Memory B cell (primary cell): ENCODE results near the gene DLGAP4.
A peak's percentile ranks its signal among the peaks of the same experiment; 100 is the strongest.
"Not testable (repeated sequence)": the region's sequence is repeated elsewhere in the genome, so short reads cannot be mapped to it uniquely, and the experiment has no call there.

Source experiments
- ATAC-seq: fragments of 150-1000 bp; cut with Tn5 transposase; 2 replicates; pipeline ENCODE4 v1.10.0; 2021; ENCODE audit warnings: low read depth, mild to moderate bottlenecking, moderate library complexity
- DNase-seq, 2 donors: peaks; one replicate each; pipeline ENCODE4 v3.0.0; 2022; ENCODE audit warnings: low spot score in 2 of 2
- H3K27ac Mint-ChIP-seq: one replicate; pipeline ENCODE4 v1.8.0; 2022; ENCODE audit warnings: mild to moderate bottlenecking, moderate library complexity, mixed read lengths
- H3K27me3 Mint-ChIP-seq: one replicate; pipeline ENCODE4 v1.8.0; 2022; ENCODE audit warnings: mixed read lengths
- H3K36me3 Mint-ChIP-seq: one replicate; pipeline ENCODE4 v1.8.0; 2022; ENCODE audit warnings: mild to moderate bottlenecking, mixed read lengths
- H3K4me1 Mint-ChIP-seq: one replicate; pipeline ENCODE4 v1.8.0; 2022; ENCODE audit warnings: mixed read lengths
- H3K4me3 Mint-ChIP-seq: one replicate; pipeline ENCODE4 v1.8.0; 2022; ENCODE audit warnings: mild to moderate bottlenecking, moderate library complexity, mixed read lengths
- H3K9me3 Mint-ChIP-seq: one replicate; pipeline ENCODE4 v1.8.0; 2022; ENCODE audit warnings: mixed read lengths

DLGAP4 gene

DNA sequence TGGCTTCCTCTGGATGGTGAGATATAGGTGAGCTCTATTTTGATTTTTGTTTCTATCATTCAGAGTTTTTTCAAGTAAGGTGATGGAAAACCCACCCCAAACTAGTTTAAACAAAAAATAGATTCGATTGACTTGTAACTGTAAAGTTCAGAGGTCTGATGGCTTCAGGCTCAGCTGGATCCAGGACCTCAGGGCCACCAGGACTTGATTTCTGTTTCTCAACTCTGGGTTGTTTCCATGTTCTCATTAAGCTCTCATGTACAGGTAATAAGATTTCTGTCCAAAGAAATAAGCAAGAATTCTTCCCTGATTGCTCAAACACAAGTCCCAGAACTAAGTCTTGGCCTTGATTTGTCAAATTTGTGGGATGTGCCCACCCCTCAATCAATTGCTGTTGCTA, 67.0 kb downstream of the DLGAP4 start:
- DNase-seq (no peak), ATAC-seq (no peak)
- Mint-ChIP-seq H3K36me3 (no peaks in the 10 kb centered on the region), H3K4me1 (no peaks in the 10 kb centered on the region), H3K4me3 (no peak overlapping the region), H3K9me3 (no peaks in the 10 kb centered on the region), H3K27me3 (peaks cover 7% of the 10 kb centered on the region), H3K27ac (no peak overlapping the region)

DNA sequence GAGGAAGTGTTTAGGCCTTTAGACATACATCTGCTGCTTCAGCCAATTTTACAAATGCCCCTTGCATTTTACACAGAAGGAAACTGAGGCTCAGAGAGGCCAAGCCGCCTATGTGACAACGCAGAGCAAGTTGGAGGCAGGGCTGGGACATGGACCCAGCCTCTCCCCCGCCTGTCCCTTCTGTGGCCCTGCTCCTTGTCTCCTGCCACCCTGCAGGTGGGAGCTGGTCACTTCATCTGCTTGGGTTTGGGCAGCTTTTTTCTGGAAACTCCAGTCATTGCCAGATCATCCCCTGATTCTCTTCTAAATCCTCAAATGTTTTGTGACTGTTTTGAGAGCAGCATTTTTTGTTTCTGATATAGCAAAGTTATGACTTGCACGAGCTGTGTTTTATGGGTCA, 68.9 kb downstream of the DLGAP4 start:
- Mint-ChIP-seq H3K9me3 (no peaks in the 10 kb centered on the region), H3K27ac (no peak overlapping the region), H3K4me1 (no peaks in the 10 kb centered on the region), H3K36me3 (no peaks in the 10 kb centered on the region), H3K4me3 (no peak overlapping the region), H3K27me3 (peaks cover 19% of the 10 kb centered on the region)
- no peak for DNase-seq
- ATAC-seq: no peak

DNA sequence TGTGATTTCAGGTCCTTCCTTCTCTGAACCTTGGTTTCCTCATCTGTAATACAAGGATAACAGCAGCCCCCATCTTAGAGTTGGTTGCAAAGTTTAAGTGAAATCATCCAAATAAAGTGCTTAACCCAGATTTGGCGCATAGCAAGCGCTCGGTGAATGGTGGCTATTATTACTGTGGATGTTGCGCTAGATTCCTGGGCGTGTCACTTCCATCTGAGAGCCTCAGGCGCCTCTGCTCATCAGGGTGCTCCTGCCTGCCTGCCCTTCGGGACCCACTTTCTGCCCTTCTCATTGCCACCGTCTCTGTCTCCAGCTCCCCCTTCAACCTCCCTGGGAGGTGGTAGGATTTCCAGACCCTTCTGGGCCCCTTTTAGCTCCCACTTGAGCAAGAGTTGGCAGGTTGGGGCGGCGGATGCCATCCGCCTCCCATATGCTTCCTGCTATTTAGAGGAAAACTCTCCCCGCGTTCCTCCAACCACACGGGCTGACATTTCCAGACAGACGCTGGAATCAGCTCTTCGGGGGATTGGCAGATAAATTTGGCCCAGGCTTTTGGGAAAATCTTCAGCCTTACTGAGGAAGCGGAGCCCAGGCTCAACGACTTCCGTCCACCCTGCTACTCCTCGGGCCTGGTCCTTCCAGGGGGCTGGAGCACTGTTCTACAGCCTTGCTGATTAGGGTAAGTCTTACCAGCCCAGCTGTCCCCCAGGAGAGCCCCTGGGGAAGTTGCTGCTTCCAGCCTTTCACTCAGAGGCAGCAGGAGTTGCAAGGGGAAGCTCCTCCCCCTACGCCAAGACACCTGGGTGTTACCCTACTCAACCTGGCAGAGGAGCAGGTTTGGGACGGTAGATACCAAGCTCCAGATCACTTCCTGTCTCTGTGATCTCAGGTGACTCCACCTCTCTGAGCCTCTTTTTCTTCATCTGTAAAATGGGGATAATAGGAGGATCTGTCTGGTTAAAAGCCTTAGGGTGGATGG, 71.5 kb downstream of the DLGAP4 start:
- no peak overlapping the region for H3K4me3 Mint-ChIP-seq
- H3K4me1 Mint-ChIP-seq: no peaks in the 10 kb centered on the region
- ATAC-seq: no peak
- DNase-seq: no peak
- H3K9me3 Mint-ChIP-seq: peaks cover 2% of the 10 kb centered on the region
- H3K36me3 Mint-ChIP-seq: peaks cover 2% of the 10 kb centered on the region
- H3K27ac Mint-ChIP-seq: no peak overlapping the region
- peaks cover 25% of the 10 kb centered on the region for H3K27me3 Mint-ChIP-seq

DNA sequence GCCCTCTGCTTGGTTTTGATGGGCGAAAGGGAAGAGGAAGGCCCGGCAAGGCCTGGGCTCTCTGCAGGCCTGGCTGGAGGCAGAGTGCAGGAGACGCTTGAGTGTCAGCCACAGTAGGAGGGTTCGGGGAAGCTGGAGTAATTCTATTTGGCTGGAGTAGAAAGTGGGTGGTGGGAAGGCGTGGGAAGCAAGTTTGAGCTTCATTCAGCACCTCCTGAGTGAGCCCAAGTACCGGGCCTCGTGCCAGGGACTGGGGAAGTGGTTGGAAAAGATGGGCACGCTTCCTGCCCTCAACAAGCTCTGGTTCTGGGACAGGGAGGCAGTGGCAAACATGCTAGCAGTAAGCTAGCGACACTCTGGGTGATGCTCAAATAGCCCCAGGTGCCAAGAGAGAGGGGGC, 72.5 kb downstream of the DLGAP4 start:
- Mint-ChIP-seq H3K4me1 (no peaks in the 10 kb centered on the region), H3K4me3 (no peak overlapping the region), H3K9me3 (peaks cover 2% of the 10 kb centered on the region), H3K27ac (no peak overlapping the region), H3K27me3 (peaks cover 28% of the 10 kb centered on the region), H3K36me3 (peaks cover 2% of the 10 kb centered on the region)
- ATAC-seq (no peak), DNase-seq (no peak)

DNA sequence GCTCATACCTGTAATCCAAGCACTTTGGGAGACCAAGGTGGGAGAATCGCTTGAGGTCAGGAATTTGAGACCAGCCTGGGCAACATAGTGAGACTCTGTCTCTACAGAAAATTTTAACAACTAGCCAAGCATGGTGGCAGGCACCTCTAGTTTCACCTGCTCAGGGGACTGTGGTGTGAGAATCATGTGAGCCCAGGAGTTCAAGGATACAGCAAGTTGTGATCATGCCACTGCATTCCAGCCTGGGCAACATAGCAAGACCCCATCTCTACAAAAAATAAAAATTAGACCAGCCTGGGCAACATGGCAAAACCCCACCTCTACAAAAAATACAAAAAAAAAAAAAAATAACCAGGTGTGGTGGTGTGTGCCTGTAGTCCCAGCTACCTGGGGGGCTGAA, 73.8 kb downstream of the DLGAP4 start:
- H3K9me3 Mint-ChIP-seq, DNase-seq, H3K27ac Mint-ChIP-seq, H3K4me3 Mint-ChIP-seq, H3K36me3 Mint-ChIP-seq, H3K4me1 Mint-ChIP-seq, ATAC-seq: not testable (repeated sequence)
- peaks cover 29% of the 10 kb centered on the region for H3K27me3 Mint-ChIP-seq

DNA sequence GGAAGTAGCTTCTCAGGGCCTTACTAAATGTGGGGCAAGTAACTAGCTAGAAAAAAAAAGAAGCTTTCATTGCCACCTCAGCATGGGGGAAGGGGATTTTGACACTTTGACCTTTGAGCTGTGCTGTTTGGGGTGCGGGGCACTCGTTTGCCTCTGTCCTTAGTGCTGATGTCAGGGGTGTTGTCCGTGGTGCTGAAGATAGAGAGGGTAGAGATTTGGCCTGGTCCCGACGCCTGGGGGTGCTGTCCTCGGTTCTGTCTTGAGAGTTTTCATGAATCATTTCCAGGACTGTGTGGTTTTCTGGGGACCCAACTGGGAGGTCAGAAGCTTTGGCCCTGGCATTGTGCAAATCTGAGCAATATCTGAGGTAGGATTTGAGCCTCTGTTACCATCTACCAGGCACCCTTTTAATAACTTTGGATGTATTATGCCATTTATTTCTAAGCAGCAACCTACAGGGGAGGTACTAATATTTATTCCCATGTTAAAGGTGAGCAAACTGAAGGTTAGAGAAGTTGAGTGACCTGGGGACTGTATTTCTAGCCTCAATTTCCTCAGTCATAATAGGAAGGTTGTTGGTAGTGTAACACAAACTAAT, 78.0 kb downstream of the DLGAP4 start:
- Mint-ChIP-seq H3K4me3 (no peak overlapping the region), H3K36me3 (peaks cover 2% of the 10 kb centered on the region), H3K4me1 (no peaks in the 10 kb centered on the region), H3K27me3 (peaks cover 30% of the 10 kb centered on the region), H3K9me3 (peaks cover 2% of the 10 kb centered on the region), H3K27ac (no peak overlapping the region)
- ATAC-seq: peak; percentile 54
- peak in 1 of 2 donors; percentile 27 for DNase-seq

DNA sequence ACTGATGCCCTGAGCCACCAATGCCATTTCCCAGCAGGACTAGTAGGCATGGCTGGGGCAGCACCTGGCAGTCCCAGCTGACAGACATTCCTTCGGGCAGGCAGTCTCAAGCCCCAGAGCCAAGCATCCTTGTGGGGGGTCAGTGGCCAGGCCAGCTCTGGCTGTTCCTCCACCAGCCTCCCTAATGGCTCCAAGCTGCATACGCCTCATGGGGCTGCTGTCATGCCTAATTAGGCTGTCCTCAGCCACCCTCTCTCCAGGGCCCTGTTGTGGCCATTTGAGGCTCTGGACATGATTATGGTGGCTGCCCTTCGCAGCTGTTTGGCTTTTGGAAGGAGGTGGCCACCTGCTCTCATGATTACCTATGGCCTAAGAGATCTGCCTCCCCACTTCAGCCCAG, 79.4 kb downstream of the DLGAP4 start:
- H3K9me3 Mint-ChIP-seq: no peaks in the 10 kb centered on the region
- ATAC-seq (no peak), DNase-seq (no peak)
- H3K27ac Mint-ChIP-seq: no peak overlapping the region
- no peaks in the 10 kb centered on the region for H3K36me3 Mint-ChIP-seq
- peaks cover 27% of the 10 kb centered on the region for H3K27me3 Mint-ChIP-seq
- no peaks in the 10 kb centered on the region for H3K4me1 Mint-ChIP-seq
- H3K4me3 Mint-ChIP-seq: no peak overlapping the region

DNA sequence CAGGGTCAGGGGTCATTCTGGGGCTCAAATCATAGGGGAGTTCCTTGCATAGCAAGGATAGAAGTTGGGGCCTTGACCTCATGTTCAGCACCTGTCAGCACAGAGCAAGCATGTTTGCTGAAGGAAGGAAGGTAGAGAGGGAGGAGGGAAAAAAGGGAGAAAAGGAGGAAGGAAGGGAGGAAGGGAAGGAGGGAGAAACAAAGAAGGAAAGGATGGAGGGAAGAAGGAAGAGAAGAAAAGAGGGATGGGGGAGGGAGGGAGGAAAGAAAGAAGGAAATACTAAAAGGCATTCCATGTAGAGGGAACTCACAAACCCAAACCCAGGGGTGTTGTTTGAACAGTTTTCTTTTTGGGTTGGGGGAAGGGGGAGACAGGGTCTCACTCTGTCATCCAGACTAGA, 80.1 kb downstream of the DLGAP4 start:
- Mint-ChIP-seq H3K36me3 (no peaks in the 10 kb centered on the region), H3K4me3 (no peak overlapping the region), H3K27ac (no peak overlapping the region), H3K4me1 (no peaks in the 10 kb centered on the region), H3K27me3 (peaks cover 25% of the 10 kb centered on the region), H3K9me3 (no peaks in the 10 kb centered on the region)
- ATAC-seq: no peak
- no peak for DNase-seq

DNA sequence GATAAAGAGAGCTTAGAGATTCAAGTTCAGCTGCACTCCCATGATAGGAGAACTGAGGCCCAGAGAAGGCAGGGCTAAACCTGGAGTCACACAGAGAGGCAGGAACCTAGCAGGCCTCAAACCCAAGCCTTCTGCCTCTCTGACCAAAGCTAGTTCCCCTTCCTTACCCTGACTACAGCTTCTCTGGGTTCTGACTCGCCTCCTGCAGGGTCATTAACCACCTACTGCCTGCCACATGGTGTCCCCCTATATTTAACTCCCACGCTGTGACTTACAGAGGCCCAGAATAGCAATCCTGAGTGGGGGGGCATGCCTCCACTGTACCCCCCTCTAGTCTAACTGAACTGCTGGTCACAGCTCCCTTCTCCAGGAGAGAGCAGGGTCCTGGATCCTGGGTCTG, 84.1 kb downstream of the DLGAP4 start:
- no peak overlapping the region for H3K27ac Mint-ChIP-seq
- DNase-seq: no peak
- H3K27me3 Mint-ChIP-seq: peaks cover 23% of the 10 kb centered on the region
- H3K9me3 Mint-ChIP-seq: no peaks in the 10 kb centered on the region
- no peaks in the 10 kb centered on the region for H3K4me1 Mint-ChIP-seq
- no peak for ATAC-seq
- no peak overlapping the region for H3K4me3 Mint-ChIP-seq
- H3K36me3 Mint-ChIP-seq: no peaks in the 10 kb centered on the region

DNA sequence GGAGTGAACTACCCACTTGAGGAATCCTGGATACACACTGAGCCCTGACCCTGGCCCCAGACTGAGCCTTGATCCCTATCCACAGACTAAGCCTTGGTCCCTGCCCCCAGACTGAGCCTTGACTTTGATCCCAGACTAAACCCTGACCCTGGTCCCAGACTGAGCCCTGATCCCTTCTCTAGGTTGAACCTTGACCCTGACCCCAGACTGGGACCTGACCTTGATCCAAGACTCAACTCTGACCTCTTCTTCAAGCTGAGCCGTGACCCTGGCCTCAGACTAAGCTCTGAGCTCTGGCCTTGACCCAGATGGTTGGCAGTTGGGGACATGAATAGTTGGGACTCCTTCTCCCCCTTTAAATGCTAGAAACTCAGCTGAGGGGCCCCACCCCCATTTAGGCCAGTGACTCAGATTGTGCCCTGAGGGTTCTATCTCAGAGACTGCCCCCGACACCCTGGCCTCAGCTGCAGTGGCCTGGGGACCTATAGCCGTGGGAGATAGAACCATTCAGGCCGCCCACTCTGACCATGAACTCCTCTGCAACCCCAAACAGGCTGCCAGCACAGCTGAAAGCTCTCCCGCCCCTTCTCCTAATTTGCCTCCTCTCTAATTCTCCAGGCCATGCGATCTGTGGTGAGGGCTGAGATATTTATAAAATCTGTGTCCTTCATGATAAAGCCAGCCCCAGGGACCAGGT, 84.7 kb downstream of the DLGAP4 start:
- H3K4me1 Mint-ChIP-seq: no peaks in the 10 kb centered on the region
- DNase-seq (no peak), ATAC-seq (no peak)
- no peaks in the 10 kb centered on the region for H3K9me3 Mint-ChIP-seq
- no peak overlapping the region for H3K27ac Mint-ChIP-seq
- no peak overlapping the region for H3K4me3 Mint-ChIP-seq
- no peaks in the 10 kb centered on the region for H3K36me3 Mint-ChIP-seq
- H3K27me3 Mint-ChIP-seq: peaks cover 21% of the 10 kb centered on the region

DNA sequence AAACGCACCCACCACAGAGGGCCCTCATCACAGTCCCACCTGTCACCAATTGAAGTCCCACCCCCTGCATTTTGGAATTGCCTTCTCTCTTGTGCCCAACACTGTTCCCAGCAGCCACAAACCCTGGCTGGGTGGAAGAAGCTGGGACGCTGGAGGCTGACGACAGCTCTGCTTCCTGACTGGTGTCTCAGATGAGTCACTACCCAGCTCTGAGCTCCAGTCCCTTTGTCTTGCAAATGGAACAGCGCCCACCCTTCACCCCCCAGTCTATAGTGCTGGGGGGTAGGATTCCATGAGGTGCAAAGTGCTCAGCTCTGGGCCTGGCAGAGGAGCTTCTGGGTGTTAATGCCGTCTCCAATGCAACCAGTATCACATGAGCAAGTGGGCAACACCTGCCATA, 85.3 kb downstream of the DLGAP4 start:
- peaks cover 3% of the 10 kb centered on the region for H3K4me1 Mint-ChIP-seq
- no peaks in the 10 kb centered on the region for H3K36me3 Mint-ChIP-seq
- no peak overlapping the region for H3K4me3 Mint-ChIP-seq
- ATAC-seq (no peak), DNase-seq (no peak)
- no peaks in the 10 kb centered on the region for H3K9me3 Mint-ChIP-seq
- no peak overlapping the region for H3K27ac Mint-ChIP-seq
- peaks cover 20% of the 10 kb centered on the region for H3K27me3 Mint-ChIP-seq

DNA sequence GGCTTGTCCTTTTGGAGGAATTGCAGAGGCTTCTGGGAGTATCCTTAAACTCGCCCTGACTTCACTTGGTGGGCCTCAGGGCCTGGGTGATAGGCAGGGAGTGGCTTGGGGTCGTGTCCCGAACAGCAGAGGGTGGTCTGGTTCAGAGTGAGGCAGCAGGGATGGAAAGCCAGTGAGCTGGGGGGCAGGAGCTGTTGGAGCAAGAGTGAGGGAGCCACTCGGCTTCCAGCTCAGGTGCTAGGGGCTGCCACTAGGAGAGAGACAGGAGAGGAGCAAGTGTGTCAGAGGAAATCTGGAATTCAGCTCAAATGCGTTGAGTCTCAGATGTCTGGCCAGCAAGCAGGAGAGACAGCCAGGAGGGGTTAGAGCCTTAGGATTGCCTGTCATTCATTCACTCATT, 85.8 kb downstream of the DLGAP4 start:
- H3K9me3 Mint-ChIP-seq: no peaks in the 10 kb centered on the region
- no peak for ATAC-seq
- peaks cover 21% of the 10 kb centered on the region for H3K27me3 Mint-ChIP-seq
- no peak for DNase-seq
- H3K27ac Mint-ChIP-seq: no peak overlapping the region
- H3K36me3 Mint-ChIP-seq: no peaks in the 10 kb centered on the region
- H3K4me3 Mint-ChIP-seq: no peak overlapping the region
- peaks cover 4% of the 10 kb centered on the region for H3K4me1 Mint-ChIP-seq

DNA sequence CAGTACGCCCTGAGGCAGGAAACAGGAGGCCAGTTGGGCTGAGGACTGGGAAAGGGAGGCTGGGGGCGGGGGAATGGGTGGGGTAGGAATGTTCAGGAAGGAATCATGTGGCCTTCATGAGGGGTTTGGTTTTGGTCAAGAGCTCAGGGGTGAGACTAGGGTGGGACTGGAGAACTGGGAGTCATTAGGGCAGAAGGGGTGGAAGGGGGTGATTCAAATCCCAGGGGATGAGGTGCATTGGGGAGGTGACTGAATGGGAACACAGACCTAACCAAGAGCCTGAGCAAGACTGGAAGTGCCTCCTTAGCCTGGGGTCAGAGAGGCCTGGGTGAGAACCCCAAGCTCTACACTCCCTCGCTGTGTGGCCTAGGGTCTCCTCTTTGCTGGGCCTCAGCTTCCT, 86.8 kb downstream of the DLGAP4 start:
- Mint-ChIP-seq H3K27me3 (peaks cover 21% of the 10 kb centered on the region), H3K4me3 (no peak overlapping the region), H3K4me1 (peaks cover 4% of the 10 kb centered on the region), H3K36me3 (no peaks in the 10 kb centered on the region), H3K9me3 (no peaks in the 10 kb centered on the region), H3K27ac (no peak overlapping the region)
- ATAC-seq: no peak
- DNase-seq: no peak

DNA sequence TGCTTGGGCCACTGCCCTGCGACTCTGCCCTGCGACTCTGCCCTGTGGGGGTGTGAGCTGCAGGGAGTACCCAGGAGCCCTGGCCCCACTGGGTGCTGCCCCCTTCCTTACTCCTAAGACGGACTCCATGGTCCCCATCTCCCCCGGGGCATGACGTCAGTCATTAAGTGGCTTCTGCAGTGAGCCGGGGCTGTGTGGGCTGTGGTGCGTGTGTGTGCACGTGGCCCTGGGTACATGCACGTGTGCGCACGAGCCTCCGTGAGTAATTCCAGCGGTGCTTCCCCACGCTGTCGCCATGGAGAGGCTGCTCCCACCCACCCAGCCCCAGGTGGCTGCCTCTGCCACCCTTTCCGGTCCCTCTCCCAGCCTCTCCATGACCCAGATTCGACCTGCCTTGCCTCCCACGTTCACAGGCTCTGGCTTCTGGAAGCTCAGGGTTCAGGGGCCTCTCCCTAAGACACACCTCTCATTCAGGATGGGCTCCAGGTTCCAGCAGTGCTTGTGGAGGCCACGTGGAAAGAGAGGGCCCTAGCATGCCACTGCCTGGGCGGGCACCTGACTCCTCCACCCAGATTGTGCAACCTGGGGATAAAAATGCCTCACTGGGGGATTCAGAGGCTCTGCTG, 88.3 kb downstream of the DLGAP4 start:
- Mint-ChIP-seq H3K27ac (no peak overlapping the region), H3K4me3 (no peak overlapping the region), H3K36me3 (no peaks in the 10 kb centered on the region), H3K27me3 (peaks cover 22% of the 10 kb centered on the region), H3K9me3 (no peaks in the 10 kb centered on the region), H3K4me1 (peaks cover 4% of the 10 kb centered on the region)
- ATAC-seq (no peak), DNase-seq (no peak)
